ENCODE measurements around the gene C1orf105.

The C1orf105 gene

DNA sequence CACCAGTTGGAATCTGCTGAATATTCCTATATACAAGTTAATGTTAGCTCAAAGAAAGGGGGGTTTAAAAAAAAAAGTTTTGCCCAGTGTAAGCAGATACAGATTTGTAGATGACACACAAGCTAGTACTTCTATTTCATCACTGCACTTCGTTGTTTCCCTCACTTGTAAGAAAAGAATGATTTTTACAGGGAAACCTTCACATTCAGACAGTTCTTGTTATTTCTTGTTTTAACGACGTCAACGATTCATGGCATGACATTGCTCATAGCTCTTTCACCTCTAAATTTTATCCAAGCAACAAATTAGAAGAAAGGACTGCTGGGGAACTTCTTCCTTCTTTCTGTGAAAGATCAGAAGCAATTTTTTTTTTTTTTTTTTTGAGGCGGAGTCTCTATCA is 25.7 kb upstream of the C1orf105 start:
- DNase-seq (ENCODE audit: low read depth) = peak; percentile 18
- H3K4me3 ChIP-seq (ENCODE audit: low read length) = no peak overlapping the region

DNA sequence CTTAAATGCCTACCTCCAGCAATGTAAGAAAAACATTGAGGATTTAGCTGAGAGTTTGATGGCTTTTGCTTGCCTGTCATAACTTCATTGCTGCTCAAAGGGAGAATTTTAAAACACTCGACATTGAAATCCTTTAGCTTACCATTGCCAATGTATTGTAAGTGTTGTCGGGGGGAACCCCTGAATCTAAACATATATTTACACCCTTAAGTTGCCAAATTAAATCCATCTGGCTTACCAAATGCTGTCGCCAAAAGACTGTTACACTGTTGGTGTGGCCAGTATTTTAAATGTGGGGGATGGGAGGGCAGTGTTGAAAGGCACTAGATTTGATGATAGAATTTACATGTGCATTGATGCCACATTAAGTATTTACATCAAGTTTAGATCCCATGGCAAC is 24.9 kb upstream of the C1orf105 start:
- H3K4me3 ChIP-seq (ENCODE audit: low read length) = no peak overlapping the region
- TF ChIP-seq, protein P1, sequence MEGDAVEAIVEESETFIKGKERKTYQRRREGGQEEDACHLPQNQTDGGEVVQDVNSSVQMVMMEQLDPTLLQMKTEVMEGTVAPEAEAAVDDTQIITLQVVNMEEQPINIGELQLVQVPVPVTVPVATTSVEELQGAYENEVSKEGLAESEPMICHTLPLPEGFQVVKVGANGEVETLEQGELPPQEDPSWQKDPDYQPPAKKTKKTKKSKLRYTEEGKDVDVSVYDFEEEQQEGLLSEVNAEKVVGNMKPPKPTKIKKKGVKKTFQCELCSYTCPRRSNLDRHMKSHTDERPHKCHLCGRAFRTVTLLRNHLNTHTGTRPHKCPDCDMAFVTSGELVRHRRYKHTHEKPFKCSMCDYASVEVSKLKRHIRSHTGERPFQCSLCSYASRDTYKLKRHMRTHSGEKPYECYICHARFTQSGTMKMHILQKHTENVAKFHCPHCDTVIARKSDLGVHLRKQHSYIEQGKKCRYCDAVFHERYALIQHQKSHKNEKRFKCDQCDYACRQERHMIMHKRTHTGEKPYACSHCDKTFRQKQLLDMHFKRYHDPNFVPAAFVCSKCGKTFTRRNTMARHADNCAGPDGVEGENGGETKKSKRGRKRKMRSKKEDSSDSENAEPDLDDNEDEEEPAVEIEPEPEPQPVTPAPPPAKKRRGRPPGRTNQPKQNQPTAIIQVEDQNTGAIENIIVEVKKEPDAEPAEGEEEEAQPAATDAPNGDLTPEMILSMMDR (IDR thresholded peaks at IDR 0.05; ENCODE audit: insufficient read depth, low read depth, low read length, missing control alignments) = no peak
- no peak for DNase-seq (ENCODE audit: low read depth)

More for the DNA sequence above, 25.7 kb upstream of the C1orf105 start:
- TF ChIP-seq, protein P1 (IDR thresholded peaks at IDR 0.05; ENCODE audit: insufficient read depth, low read depth, low read length, missing control alignments) = no peak

DNA sequence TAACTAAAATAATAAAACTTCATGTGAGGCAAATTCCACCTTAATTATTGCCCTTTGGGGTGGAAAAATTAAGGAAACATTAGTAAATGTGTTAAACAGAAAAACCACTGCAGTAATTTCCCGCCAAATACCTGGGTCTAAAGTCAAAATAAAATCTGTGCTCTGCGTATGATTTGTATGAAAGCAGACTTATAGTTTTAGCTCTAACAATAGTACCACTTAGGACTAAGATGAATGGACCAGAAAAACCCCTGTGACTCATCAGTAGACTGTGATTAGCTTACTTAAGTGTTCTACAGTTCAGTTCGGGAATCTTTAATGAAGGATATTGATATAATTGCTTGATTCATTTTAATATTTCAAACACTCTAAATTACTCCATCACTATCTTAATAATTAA is 23.3 kb upstream of the C1orf105 start:
- no peak overlapping the region for H3K4me3 ChIP-seq (ENCODE audit: low read length)
- DNase-seq (ENCODE audit: low read depth) = peak; percentile 77
- TF ChIP-seq, protein P1 (IDR thresholded peaks at IDR 0.05; ENCODE audit: insufficient read depth, low read depth, low read length, missing control alignments) = no peak

DNA sequence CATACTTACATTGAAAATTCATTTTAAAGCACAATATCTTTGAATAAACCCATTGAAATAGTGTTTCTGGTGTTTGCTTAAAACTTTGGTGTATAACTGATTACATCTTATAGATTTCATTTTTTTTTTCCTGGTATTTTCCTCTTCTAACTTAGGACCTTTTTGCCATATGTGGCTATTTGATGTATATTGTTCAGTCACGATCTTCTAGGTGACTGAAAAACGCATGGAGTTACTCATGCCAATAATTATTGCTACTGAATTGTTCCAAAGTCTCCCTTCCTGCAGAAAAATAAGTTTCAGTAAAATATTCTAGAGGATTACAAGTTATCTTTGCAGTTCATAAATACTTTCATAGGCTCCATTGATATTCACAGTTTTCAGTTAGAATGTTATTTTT is 22.9 kb upstream of the C1orf105 start:
- no peak for DNase-seq (ENCODE audit: low read depth)
- TF ChIP-seq, protein P1 (IDR thresholded peaks at IDR 0.05; ENCODE audit: insufficient read depth, low read depth, low read length, missing control alignments) = no peak
- no peak overlapping the region for H3K4me3 ChIP-seq (ENCODE audit: low read length)

DNA sequence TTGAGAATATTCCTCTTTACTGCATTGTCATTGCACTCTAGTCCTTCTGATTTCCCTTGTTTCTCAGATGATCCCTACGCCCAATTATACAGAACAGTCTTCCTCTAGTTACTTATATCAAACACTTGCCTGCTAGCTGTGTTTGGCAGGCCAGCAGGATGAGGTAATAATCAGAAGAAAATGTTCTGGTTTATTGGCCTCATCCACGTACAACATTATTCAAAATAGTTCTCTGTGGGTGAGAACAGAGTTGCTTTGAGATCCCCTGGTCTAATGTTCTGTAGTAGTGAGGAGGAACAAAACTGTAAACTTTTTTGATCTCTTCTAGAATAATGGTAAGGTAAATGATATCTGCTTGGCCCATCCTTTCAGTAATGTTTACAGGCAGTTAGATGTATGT is 22.3 kb upstream of the C1orf105 start:
- H3K4me3 ChIP-seq (ENCODE audit: low read length) = no peak overlapping the region
- TF ChIP-seq, protein P1 (IDR thresholded peaks at IDR 0.05; ENCODE audit: insufficient read depth, low read depth, low read length, missing control alignments) = no peak
- DNase-seq (ENCODE audit: low read depth) = no peak

DNA sequence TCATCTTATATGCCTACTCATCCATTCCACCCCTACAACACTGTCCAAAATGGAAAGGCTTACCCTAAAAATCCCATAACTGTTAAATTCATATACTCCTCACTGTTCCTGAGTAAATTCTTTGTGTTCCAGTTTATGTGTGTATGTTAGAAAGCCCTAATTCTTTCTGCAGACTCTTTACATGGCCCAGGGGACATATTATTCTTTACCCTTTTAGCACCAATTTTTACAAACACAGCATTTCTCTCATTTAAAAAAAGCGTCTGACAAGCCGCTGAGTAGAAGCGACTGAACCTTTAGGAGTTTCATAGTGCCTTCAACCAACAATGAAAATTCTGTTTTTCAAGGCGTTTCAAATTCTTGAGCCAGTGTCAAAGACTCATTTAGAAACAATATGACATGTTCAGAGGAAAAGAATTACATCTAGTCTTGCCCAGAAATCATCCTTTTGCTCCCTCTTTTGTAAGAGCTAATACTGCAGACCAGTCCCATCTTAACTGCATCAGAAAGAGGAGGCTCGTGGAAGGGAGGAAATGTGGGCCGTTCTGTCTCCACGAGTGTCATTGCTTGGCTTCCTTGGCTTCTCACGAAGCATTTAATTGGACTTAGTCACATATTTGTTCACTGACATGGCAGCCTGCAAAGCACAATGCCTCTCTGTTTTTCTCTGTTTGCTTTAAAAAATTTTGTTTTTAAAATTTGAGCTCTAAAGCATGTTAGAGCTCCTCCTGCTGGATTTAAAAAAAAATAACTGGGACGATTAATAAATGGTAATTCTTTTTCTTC is 21.3 kb upstream of the C1orf105 start:
- TF ChIP-seq, protein P1 (IDR thresholded peaks at IDR 0.05; ENCODE audit: insufficient read depth, low read depth, low read length, missing control alignments) = peak; percentile 41
- no peak overlapping the region for H3K4me3 ChIP-seq (ENCODE audit: low read length)
- DNase-seq (ENCODE audit: low read depth) = peak; percentile 75

All from epithelial cell of esophagus (primary cell).